CD4-positive, alpha-beta T cell treated with Interleukin-4 for 1 hour (primary cell): ENCODE measurements around the gene EZR.

ENCODE experiments used
- DNase-seq, 2 donors: peaks; one replicate each; pipeline ENCODE4 v3.0.0-alpha.2; 2020 to 2022

The EZR gene

DNA sequence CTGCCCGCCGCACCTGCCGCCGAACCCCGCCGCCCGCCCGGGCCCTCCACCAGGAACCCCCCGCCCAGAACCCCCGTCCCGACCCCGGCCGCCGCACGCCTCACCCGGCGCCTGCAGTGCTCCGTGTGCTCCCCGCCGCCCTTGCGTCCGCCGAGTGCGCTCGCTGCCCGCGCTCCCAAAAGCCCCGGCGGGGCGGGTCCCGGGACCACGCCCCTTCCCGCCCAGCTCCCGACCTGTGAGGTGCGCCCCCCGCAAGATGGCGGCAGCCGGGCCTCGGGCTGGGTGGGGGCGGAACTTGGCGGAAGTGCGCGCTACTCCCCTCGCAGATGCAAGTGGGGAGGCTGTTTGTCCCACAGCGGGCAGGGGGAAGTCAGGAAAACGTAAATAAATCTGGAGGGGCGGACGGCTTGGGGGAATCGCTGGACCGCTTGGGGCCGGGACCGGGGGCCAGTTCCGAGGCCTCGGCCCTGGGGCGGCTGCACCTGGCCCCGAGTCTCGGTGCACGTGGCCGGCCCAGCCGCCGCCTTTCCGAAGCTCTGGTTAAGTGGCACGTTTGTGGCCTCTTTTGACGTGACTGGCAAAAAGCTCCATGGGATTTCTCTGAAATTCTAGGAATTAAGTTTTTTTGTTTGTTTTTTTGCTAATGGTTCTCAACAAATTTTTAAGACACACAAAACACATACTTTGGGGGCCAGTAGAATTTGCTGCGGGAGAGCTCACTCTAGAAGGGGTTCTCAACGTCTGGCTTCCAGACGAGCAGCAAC is at the start of gene EZR:
TSS of gene EZR (minus strand) at position 156 of the 764 bp plus-strand sequence. CDS start 1,275 bp downstream, outside the sequence.
- DNase-seq = peak; percentile 93

DNA sequence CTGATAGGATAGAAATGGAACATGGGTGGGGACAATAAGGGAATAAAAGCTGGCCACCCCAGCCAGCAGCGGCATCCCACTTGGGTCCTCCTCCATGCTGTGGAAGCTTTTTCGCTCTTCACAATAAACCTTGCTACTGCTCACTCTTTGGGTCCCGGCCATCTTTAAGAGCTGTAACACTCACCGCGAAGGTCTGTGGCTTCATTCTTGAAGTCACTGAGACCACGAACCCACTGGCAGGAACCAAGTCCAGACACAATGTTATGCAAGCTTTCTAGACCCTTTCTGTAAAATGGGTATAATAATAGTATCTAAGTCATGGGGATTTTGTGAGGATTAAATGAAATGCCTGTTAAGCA is 48.9 kb upstream of the EZR start:
- DNase-seq = peak; percentile 44 to 52

DNA sequence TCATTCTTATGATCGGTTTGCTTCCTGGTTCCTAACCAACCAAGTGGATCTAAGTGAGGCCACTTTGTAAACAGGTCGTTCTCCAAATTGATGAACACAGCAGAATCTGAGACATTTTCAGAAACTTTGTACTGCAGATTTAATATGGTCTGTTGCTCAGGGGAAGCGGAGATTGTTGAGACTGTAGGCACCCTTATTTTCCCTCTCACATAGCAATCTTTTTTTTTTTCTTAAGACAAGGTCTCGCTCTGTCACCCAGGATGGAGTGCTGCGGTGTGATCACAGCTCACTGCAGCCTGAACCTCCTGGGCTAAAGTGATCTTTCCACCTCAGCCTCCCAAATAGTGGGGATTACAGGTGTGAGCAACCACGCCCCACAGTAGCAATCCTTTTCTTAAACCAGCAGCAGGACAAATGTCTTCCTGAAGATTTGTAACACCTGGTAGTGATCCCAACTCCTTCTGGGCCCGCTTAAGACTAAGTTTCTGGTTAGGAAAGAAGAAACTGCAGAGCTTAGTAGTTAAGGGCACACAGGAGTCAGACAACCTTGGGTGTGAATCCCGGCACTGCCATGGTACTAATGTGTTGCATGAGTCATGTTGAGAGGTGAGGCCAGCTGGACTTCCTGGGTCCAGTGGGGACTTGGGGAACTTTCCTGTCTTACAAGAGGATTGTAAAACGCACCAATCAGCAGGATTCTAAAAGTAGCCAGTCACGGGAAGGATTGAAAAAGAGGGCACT is 48.4 kb upstream of the EZR start:
- peak in 1 of 2 donors; percentile 48 for DNase-seq

DNA sequence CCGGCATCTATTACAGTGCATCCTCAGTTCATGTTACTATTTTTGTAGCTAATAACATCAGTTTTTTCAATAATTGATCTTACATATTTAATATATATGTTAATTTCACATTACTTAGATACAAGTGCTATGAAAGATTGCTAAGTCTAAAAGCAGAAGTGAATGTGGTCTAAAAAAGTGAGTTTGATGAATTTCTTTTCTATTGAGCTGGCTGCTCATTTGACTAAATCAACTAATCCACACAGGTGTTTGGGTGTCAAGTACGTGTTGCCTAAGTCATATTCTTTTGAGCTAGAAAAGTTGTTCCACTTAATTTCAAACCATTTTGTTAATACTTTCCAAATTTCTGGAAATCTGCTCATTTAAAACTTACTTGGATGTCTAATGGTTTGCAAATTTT is 46.6 kb upstream of the EZR start:
- no peak for DNase-seq

DNA sequence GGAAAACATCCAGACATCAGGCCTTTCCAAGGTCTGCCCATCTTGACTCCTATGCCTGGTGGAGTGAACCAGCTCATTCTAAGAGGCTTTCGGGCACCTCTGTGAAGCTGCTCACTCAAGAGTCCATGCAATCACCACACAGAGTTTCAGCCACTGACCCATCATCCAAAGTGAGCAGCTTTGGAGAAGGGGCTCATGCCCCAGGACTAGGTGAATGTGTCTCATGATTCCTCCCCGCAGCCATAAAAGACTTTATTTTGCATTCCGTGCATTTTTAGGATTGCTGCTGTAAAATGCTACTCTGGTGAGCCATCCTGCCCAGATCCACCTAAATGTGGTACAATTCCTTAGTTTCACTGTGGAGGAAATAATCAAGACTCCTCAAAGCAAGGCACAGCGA is 44.5 kb upstream of the EZR start:
- DNase-seq = no peak

DNA sequence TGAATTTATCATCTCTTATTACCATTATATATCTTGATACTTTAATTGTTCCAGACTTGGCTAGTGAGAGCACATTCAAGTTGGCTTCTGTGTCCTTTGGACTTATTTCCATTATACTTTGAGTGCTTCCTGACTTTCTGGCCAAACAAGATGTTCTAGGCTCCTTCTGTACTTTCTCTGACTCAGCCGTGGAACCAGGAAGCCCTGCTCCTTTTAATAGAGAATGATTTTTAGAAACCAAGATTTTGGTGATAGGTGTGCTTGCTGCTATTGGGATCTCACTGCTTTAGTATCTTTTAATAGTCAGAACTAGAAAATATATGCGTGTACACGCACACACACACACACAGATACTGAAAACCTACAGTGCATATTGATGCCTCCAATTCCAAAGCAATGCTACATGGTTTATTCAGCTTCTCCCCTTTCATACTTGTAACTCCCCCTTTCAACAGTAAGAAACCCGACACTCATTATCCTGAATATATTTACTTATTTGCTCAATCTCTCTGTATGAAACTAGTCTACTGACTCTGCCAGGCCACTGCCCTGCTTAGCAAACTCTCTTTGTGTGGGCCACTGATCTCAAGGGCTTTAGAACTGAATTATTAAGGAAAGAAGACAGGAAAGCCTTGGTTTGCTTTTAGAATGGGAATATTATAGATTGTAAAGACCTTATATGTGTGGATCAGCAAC is 42.7 kb upstream of the EZR start:
- no peak for DNase-seq

DNA sequence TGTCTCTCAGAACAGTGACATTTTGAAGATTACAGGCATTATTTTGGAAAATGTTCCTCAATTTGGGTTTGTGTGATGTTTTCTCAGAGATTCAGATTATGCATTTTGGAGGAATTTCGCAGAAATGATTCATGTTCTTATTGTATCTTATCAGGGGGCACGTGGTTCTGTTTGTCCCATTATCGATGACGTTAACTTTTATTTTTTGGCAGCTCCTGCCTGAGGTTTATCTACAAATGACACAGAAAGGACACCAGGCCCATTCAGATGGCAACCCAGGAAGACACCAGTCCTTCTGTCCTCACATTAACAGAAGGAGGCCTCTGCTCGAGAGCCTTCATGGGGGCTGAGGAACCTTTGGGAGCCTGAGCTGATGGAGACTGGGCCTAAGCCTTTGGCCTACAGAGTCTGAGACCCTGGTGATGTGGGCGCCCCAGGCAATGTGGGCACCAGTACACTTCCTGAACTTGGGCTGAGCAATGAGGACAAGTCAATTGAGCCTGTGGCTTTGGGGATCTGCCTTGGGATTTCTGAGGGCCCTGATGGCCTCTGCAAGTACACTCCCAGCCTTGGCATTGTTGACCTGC is 41.2 kb upstream of the EZR start:
- no peak for DNase-seq

DNA sequence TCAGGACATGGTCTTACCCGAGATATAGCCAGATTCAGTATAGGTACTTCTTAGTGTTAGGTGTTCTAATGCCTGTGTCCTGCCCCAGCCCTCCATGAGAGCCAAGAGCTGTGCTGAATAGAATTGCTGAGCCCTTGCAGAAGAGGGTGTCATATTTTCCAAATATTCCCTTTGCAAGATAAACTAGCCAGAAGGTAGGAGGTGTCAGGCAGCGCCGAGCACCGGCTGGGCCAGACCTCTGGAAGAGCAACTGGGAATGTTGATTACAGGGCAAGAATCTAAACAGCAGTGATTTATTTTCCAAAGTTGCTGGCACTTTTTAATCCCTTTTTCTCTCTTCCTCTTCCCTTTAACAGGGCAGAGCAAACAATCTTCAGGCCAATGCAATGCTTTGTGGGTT is 37.1 kb upstream of the EZR start:
- DNase-seq = no peak

DNA sequence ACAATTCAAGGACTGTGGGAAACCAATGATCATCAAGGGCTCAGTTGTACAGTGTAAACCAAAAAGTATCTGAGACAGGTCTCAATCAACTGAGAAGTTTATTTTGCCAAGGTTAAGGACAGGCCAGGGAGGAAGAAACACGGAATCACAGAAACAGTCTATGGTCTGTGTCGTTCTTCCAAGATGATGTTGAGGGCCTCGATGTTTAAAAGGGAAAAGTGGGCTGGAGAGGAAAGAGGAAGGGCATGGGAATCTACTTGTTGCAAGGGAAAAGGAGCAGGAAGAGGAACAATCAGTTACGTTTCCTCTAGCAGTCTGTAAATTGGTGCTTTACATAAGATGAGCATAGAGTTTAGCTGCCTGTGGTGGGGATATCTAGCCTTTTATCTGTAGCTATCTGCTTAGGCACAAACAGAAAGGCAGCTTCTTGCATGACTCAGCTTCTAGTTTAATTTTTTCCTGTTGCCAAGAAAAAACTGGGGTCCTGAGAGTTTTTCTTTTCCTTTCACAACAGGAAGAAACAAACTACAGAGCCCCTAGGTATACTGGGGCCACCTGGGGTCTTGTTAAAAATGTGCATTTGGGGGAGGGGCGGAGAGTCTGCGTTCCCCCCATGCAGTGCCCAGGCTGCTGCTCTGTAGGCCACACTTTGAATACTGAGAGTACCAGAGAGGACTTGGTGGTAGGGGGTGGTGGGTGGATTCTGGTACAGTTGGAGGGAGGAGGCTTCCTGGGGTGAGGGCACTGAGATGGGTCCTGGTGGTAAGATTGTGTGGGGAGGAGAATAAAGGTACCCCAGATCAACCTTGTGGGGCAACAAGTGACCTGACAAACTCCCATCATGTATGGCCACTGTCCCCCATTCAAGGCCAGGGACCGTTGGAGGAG is 35.3 kb upstream of the EZR start:
- DNase-seq = peak; percentile 34 to 81

DNA sequence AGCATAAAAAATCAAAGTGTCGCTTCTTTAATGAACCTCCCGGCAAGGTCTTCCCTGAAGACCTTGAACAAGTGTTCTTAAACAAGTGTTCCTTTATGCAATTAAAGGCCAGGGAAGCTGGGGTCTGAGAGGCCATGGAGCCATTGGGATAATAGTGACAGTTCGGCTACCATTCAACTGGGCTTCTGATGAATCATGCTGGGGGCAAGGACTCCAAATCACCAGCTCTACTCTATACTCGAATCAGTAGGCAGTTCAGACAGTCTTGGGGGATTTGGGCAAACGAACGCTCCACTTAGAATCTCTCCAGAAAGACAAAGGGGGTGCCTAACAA is 34.7 kb upstream of the EZR start:
- no peak for DNase-seq

DNA sequence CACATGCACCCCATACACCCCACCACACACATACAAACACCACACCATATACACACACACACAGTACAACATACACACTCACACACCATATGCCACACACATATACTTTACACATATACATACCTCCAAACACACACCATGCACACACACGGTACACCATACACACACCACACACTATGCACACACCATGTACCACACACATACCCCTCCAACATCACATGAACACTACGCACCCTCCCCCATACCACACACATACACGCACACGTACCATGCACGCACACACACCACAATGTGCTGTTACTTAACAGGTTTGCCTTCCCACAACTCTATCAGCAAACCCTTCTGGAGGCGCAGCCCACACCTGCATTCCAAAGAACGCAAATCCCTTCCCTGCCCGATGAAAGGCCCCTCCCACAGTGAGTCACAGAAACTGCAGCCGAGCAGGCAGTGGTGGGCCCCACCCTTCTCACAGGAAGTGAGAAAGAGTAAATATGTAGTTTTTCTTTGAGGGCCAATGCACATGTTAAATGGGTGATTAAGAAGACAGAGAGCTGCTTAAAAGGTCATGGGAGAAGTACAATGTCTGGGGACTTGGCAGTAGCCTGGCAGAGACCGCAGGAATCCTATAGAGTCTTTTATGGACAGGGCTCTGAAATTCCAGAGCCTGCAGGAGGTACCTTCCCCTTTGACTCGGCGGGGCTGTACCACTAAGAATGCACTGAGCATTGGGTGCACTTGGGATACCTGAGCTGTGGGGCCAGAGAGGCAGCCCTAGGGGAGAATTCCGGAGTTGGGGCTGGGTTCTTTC is 34.1 kb upstream of the EZR start:
- peak; percentile 95 to 96 for DNase-seq

DNA sequence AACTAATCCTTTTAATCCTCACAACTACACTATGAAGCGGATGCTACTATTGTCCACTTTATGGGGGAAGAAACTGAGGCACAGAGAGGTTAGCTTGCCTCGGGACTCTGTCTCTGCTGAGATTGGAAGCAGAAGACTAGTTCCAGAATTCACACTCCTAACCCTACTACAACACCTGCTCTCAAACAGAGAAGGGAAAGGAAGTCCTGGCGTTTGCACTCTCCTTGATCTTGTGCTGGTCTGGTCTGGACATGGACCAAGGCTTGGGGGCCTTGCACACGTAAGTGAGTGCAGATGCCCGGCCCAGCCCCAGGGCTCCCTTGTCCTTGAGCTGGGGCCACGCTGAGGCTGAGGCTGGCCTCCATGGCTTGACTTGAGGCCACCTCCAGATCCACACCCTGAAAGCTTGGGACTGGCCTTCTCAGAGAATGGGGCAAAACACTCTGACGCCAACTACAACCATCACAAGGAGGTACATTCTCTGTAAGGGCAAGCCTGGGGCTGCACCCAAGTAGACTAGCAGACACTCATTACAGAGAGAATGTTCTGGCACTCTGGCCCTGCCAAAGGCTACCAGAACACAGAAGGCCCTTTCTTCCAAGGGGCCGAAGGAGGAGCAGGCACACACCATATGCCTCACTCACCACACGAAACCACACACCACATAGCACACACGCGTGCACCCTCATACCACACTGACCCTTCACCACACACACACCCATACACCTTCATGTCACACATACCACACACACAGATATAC is 33.3 kb upstream of the EZR start:
- no peak for DNase-seq

DNA sequence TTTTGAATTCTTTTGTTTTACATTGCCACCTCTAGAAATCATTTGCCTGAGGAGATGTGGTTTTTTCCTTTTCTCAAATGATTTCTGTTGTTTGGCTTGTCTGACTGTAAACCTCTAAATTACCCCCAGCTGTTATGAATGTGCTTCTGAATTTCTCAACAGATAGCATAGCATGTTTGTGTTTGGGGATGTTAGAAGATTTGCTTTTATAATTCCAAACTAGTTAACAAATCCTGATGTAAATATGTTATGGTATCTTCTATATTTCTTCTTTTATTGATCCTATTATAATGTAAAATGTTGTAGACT is 31.6 kb upstream of the EZR start:
- no peak for DNase-seq

DNA sequence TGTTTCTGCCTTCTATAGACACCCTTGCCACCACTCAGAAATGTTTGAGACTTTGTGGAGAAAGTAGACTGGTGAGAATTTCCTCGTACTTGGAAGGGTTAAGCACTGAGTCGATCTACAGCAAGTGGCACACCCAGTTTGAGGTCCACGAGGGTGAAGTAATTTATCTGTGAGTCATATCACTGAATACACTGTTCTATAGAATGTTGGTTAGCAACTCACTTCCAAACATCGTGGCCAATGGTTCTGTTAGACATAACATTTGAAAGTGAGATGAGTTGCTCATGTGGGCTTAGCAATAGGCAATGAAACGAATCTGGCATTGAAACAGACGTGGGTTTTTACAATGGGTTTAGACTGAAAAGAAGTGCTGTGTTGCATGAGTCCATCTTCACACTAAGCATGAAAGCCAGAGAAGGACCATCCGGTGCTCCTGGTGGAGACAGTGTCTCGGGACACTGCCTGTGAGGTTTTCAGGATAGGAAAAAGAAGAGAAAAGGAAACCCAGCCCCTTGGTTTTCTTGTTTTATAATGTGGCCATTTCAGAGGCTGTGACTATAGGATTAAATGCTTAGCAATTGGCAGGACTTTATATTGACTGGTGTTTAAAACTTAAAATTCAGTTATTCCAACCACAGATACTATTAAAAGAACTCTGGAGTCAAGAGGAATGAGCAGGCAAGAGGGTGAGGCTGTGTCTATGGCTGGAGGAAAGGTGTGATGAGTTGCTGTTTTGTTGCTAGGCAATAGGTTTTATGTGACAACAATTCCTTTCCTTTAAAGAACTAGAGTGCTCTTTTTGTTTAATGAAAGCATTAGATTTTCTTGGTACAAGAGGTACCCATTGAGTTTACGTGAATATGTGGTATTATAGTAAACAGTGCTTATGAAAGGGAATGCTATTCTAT is 31.0 kb upstream of the EZR start:
- peak; percentile 87 to 95 for DNase-seq

DNA sequence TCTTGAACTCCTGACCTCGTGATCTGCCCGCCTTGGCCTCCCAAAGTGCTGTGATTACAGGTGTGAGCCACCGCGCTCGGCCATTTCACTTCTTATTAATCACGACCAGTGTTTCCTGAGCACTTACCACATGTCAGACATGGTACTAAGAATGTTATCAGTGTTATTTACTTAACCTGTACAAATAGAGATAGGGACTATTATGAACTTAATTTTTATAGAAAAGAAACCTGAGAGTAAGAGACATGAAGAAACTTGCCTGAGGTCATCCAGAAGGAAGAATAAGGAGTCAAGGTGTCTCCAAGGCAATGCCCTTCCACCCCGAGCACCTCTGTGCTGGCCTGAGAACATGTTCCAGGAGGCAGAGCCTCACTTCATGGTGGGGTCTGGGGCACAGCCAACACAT is 29.3 kb upstream of the EZR start:
- peak; percentile 39 to 47 for DNase-seq

DNA sequence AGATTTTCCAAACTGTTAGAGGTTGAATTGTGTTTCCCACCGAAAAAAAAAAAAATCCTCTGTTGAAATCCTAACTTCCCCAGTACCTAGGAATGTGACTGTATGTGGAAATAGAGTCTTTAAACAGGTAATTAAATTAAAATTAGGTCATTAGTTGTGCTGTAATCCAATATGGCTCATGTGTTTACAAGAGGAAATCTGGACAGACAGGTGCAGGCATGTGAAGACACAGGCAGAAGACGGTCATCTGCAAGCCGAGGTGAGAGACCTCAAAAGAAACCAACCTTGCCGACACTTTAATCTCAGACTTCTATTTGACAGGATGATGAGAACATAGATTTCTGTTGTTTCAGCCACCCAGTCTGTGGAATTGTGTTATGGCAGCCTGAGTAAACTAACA is 28.6 kb upstream of the EZR start:
- DNase-seq = no peak

DNA sequence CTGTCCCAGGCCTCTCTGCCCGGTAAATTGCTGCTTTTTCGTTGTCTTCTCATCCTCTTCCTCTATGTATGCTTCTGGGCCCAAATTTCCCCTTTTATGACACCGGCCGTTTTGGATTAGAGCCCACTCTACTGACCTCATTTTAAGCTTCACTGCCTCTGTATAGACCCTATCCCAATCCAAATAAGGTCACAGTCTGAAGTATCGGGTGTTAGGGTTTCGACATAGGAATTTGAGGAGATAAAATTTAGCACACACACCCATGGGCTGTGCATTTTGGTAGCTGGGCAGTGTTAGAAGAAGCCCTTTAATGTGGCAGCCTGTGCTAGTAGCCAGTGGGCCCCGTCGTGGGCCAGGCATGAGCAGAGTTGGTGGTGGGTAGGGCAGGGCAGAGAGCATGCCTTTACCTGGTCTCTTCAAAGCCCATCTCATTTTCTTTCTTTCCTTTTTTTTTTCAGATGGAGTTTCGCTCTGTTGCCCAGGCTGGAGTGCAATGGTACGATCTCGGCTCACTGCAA is 27.9 kb upstream of the EZR start:
- no peak for DNase-seq

DNA sequence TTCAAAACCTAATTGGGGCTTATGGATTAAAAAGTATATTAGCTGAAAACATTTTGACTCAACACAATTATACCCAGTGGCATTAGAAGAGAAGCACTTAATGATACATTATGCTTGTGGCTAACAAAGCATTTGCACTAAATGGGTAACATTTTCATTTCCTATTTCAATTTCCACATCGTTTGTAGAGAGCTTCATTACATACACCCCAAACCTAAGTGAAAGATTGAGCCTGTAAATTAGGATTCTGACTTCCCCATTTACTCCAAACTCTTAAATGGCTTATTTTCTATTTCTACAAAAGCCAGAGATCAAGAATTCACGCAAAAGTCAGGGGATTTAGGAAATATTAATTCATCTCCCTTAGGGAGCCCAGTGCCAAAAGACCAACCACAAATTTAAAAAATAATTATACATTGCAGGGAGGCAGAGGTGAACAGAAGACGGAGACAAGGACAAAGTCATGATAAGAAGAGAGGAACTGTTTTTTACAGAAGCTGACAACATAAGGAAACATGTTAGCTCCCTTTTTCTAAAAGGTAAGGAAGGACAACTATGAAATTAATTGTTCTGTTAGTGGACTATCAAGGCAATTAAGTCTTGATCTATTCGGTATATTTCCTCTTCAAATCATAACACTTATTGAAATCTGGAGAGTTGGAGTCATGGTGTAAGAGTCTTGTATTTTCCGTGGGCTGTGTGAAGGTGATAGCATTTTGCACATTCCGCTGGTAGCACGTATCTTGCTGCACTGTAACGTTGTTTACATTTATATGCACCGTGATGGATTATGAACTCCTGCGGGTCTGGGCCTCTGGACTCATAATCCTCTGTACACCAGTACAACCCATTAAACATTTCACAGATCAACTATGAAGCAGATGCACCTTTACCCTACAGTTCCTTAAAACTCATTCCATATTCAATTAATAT is 24.8 kb upstream of the EZR start:
- no peak for DNase-seq

DNA sequence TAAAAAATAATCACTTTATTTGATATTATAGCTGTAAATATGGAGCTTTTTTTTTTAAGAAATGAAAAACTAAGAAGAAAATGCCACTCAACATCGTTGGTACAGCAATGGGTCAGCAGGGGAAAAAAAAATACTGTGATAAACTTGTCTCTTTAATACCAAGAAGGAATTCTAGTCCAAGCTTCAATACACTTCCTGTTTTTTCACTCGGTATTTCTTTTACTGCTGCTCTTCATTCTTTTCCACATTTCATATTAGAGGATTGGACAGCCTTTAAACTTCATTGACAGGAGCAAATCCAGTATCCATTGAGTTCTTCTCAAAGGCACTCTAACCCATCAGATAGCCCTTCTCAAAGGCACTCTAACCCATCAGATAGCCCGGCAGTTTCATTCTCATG is 22.2 kb upstream of the EZR start:
- DNase-seq = no peak
